ENCODE results near the gene NAXD. TPM values are rescaled to one million over a fixed set of nuclear protein-coding genes. Genes with fewer than 3 reads are reported as not detected.

Gene NAXD
- total RNA-seq, 1 donor from 2014 or later, result 17.7 TPM

GRCh38 chr13:110647365-110647737 lies 32.0 kb downstream of the NAXD start:
- Histone ChIP-seq H3K4me1 (peaks cover 22% of the 10 kb centered on the region), H3K9ac (no peak overlapping the region), H3K36me3 (no peaks in the 10 kb centered on the region), H3K79me2 (ENCODE audit: low read depth) (no peaks in the 10 kb centered on the region), H4K20me1 (ENCODE audit: low read depth) (peaks cover 5% of the 10 kb centered on the region), H3K4me2 (no peak overlapping the region), H2AFZ (replicated peaks) (no peak overlapping the region), H3K9me3 (ENCODE audit: low read depth) (no peaks in the 10 kb centered on the region), H3K4me3 (no peak overlapping the region), H3K27ac (no peak overlapping the region), H3K27me3 (no peaks in the 10 kb centered on the region), H3F3A (ENCODE audit: low read depth) (peaks cover 10% of the 10 kb centered on the region)
- H3K4me1 Mint-ChIP-seq, result peaks cover 23% of the 10 kb centered on the region
- H3K27ac Mint-ChIP-seq, result no peak overlapping the region
- peak overlapping the region; percentile 30 for H3K4me3 Mint-ChIP-seq
- DNase-seq (ENCODE audit: low spot score), result no peak
- peaks cover 14% of the 10 kb centered on the region for H3K36me3 Mint-ChIP-seq
- TF ChIP-seq, protein P1, sequence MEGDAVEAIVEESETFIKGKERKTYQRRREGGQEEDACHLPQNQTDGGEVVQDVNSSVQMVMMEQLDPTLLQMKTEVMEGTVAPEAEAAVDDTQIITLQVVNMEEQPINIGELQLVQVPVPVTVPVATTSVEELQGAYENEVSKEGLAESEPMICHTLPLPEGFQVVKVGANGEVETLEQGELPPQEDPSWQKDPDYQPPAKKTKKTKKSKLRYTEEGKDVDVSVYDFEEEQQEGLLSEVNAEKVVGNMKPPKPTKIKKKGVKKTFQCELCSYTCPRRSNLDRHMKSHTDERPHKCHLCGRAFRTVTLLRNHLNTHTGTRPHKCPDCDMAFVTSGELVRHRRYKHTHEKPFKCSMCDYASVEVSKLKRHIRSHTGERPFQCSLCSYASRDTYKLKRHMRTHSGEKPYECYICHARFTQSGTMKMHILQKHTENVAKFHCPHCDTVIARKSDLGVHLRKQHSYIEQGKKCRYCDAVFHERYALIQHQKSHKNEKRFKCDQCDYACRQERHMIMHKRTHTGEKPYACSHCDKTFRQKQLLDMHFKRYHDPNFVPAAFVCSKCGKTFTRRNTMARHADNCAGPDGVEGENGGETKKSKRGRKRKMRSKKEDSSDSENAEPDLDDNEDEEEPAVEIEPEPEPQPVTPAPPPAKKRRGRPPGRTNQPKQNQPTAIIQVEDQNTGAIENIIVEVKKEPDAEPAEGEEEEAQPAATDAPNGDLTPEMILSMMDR (IDR thresholded peaks at IDR 0.05), result no peak
- TF ChIP-seq EZH2phosphoT487 (IDR thresholded peaks at IDR 0.05) (no peak), EZH2 (IDR thresholded peaks at IDR 0.05) (no peak)
- H3K9me3 Mint-ChIP-seq, result no peaks in the 10 kb centered on the region
- H3K27me3 Mint-ChIP-seq (ENCODE audit: insufficient read depth, low read depth), result peaks cover 2% of the 10 kb centered on the region

GRCh38 chr13:110648146-110648819 lies 32.9 kb downstream of the NAXD start:
- Mint-ChIP-seq H3K9me3 (no peaks in the 10 kb centered on the region), H3K4me3 (no peak overlapping the region), H3K4me1 (peaks cover 23% of the 10 kb centered on the region), H3K27ac (peak overlapping the region; percentile 72), H3K27me3 (ENCODE audit: insufficient read depth, low read depth) (peaks cover 2% of the 10 kb centered on the region), H3K36me3 (peaks cover 12% of the 10 kb centered on the region)
- no peaks in the 10 kb centered on the region for H3K27me3 ChIP-seq
- H3K79me2 ChIP-seq (ENCODE audit: low read depth), result no peaks in the 10 kb centered on the region
- peaks cover 22% of the 10 kb centered on the region for H3K4me1 ChIP-seq
- H3K9me3 ChIP-seq (ENCODE audit: low read depth), result no peaks in the 10 kb centered on the region
- H3K4me2 ChIP-seq, result no peak overlapping the region
- H4K20me1 ChIP-seq (ENCODE audit: low read depth), result peaks cover 5% of the 10 kb centered on the region
- H3F3A ChIP-seq (ENCODE audit: low read depth), result peaks cover 10% of the 10 kb centered on the region
- no peak overlapping the region for H2AFZ ChIP-seq (replicated peaks)
- H3K9ac ChIP-seq, result no peak overlapping the region
- H3K27ac ChIP-seq, result no peak overlapping the region
- no peak for DNase-seq (ENCODE audit: low spot score)
- no peaks in the 10 kb centered on the region for H3K36me3 ChIP-seq
- TF ChIP-seq EZH2phosphoT487 (IDR thresholded peaks at IDR 0.05) (no peak), EZH2 (IDR thresholded peaks at IDR 0.05) (no peak)
- TF ChIP-seq, protein P1 (IDR thresholded peaks at IDR 0.05), result no peak
- H3K4me3 ChIP-seq, result no peak overlapping the region

DNA sequence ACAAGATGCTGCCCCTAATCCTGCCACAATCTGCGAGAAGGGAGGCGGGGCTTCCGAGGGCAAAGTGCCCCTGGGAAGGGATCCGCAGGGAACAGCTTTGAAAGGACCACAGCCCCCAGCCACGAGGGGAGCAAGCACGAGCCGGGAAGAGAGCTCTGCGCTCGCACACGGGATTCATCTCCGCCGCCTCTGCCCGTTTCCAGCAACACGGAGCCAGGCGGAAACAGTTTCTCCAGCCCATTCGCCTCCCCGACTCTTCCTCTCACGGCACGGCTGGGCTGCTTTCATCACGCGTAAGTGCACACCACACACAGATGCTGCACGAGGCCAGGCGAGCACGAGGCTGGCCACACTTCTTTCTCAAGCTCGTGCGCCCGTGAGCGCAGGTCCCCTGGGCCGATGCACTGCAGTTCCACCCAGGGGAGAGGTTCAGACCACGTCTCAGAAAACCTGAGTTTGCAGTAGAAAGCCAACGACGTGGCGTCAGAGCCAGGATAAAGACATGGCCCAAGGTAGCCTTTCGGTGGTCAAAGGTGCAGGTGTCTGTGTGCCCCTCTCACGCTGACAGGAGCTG lies 33.6 kb downstream of the NAXD start:
- Mint-ChIP-seq H3K4me1 (peaks cover 23% of the 10 kb centered on the region), H3K4me3 (no peak overlapping the region), H3K36me3 (peaks cover 14% of the 10 kb centered on the region), H3K9me3 (no peaks in the 10 kb centered on the region), H3K27ac (peak overlapping the region; percentile 72), H3K27me3 (ENCODE audit: insufficient read depth, low read depth) (peaks cover 2% of the 10 kb centered on the region)
- no peaks in the 10 kb centered on the region for H3K36me3 ChIP-seq
- no peak overlapping the region for H3K9ac ChIP-seq
- no peak overlapping the region for H3K4me3 ChIP-seq
- peaks cover 5% of the 10 kb centered on the region for H4K20me1 ChIP-seq (ENCODE audit: low read depth)
- TF ChIP-seq, protein P1 (IDR thresholded peaks at IDR 0.05), result no peak
- TF ChIP-seq EZH2phosphoT487 (IDR thresholded peaks at IDR 0.05) (no peak), EZH2 (IDR thresholded peaks at IDR 0.05) (no peak)
- H3K27me3 ChIP-seq, result no peaks in the 10 kb centered on the region
- no peaks in the 10 kb centered on the region for H3K9me3 ChIP-seq (ENCODE audit: low read depth)
- no peak overlapping the region for H2AFZ ChIP-seq (replicated peaks)
- H3F3A ChIP-seq (ENCODE audit: low read depth), result peaks cover 10% of the 10 kb centered on the region
- DNase-seq (ENCODE audit: low spot score), result peak; percentile 50
- no peak overlapping the region for H3K27ac ChIP-seq
- H3K4me1 ChIP-seq, result peaks cover 22% of the 10 kb centered on the region
- no peaks in the 10 kb centered on the region for H3K79me2 ChIP-seq (ENCODE audit: low read depth)
- H3K4me2 ChIP-seq, result no peak overlapping the region
